Measurements from ENCODE around the gene PFKL.

GRCh38 chr21:44283948-44284347, 15.9 kb upstream of the PFKL start:
- no peak for TF ChIP-seq CTCF (IDR thresholded peaks at IDR 0.05)
- no peak for TF ChIP-seq POLR2A (IDR thresholded peaks at IDR 0.05)
- no peak for TF ChIP-seq POLR2AphosphoS5 (IDR thresholded peaks at IDR 0.05)
